ENCODE data around the gene ANKFN1. TPM values are rescaled to one million over a fixed set of nuclear protein-coding genes. Genes with fewer than 3 reads are reported as not detected.

The ANKFN1 gene
- total RNA-seq, 1 experiment from 2014 or later: not detected

DNA sequence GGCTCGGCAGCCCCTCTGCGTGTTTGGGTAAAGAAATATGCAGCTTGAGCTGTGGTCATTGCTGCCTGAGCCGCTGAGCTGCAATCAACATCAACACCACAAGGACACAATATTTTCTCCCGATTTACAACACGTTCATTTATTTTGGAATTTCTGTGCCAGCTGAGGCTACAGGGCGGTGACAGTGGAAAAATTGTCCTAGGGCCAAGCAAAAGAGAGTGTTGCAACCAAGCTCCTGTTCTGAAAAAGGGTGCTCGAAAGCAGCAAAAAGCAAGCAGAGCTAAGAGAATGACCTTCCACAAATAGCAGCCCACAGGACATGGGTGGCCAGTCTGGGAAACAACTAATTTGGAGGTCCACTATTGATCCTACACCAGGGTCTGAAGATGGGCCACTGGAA is 404.8 kb downstream of the ANKFN1 start:
- no peak for DNase-seq (ENCODE audit: low read depth, low spot score)
- H3K4me1 ChIP-seq (ENCODE audit: control insufficient read depth, insufficient read depth, low read length): no peaks in the 10 kb centered on the region
- H3K27ac ChIP-seq (ENCODE audit: low read length): no peak overlapping the region
- H3K9me3 ChIP-seq (ENCODE audit: control insufficient read depth, insufficient read depth, low read depth, low read length): no peaks in the 10 kb centered on the region
- no peak for ATAC-seq
- POLR2A ChIA-PET: no interaction called here
- in situ Hi-C loops (cut with HindIII; ENCODE audit: low pct_unique_long_range_greater_than_20kb, low sequenced_read_pairs): no loop called here
- no peak overlapping the region for H3K4me3 ChIP-seq (ENCODE audit: low read depth in 2 of 2, low read length in 2 of 2)
- CTCF ChIA-PET: no interaction called here
- intact Hi-C loops (cut with micrococcal nuclease; ENCODE audit: unreplicated experiment): no loop called here
- H3K27me3 ChIP-seq (ENCODE audit: control insufficient read depth, insufficient read depth, low read length): no peaks in the 10 kb centered on the region; the same call in 1 of the 2 replicates
- TF ChIP-seq TCF7L2 (IDR thresholded peaks at IDR 0.05; ENCODE audit: low read depth, low read length): no peak
- TF ChIP-seq SIN3A (IDR thresholded peaks at IDR 0.05; ENCODE audit: borderline replicate concordance, insufficient read depth, low read depth, low read length): no peak
- TF ChIP-seq, protein P1, sequence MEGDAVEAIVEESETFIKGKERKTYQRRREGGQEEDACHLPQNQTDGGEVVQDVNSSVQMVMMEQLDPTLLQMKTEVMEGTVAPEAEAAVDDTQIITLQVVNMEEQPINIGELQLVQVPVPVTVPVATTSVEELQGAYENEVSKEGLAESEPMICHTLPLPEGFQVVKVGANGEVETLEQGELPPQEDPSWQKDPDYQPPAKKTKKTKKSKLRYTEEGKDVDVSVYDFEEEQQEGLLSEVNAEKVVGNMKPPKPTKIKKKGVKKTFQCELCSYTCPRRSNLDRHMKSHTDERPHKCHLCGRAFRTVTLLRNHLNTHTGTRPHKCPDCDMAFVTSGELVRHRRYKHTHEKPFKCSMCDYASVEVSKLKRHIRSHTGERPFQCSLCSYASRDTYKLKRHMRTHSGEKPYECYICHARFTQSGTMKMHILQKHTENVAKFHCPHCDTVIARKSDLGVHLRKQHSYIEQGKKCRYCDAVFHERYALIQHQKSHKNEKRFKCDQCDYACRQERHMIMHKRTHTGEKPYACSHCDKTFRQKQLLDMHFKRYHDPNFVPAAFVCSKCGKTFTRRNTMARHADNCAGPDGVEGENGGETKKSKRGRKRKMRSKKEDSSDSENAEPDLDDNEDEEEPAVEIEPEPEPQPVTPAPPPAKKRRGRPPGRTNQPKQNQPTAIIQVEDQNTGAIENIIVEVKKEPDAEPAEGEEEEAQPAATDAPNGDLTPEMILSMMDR (IDR thresholded peaks at IDR 0.05): no peak
- TF ChIP-seq, protein P2, sequence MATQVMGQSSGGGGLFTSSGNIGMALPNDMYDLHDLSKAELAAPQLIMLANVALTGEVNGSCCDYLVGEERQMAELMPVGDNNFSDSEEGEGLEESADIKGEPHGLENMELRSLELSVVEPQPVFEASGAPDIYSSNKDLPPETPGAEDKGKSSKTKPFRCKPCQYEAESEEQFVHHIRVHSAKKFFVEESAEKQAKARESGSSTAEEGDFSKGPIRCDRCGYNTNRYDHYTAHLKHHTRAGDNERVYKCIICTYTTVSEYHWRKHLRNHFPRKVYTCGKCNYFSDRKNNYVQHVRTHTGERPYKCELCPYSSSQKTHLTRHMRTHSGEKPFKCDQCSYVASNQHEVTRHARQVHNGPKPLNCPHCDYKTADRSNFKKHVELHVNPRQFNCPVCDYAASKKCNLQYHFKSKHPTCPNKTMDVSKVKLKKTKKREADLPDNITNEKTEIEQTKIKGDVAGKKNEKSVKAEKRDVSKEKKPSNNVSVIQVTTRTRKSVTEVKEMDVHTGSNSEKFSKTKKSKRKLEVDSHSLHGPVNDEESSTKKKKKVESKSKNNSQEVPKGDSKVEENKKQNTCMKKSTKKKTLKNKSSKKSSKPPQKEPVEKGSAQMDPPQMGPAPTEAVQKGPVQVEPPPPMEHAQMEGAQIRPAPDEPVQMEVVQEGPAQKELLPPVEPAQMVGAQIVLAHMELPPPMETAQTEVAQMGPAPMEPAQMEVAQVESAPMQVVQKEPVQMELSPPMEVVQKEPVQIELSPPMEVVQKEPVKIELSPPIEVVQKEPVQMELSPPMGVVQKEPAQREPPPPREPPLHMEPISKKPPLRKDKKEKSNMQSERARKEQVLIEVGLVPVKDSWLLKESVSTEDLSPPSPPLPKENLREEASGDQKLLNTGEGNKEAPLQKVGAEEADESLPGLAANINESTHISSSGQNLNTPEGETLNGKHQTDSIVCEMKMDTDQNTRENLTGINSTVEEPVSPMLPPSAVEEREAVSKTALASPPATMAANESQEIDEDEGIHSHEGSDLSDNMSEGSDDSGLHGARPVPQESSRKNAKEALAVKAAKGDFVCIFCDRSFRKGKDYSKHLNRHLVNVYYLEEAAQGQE (IDR thresholded peaks at IDR 0.05; ENCODE audit: insufficient read depth in 1 of 2, low read depth in 2 of 2, low read length in 1 of 2): no peak
- TF ChIP-seq POLR2AphosphoS5 (IDR thresholded peaks at IDR 0.05; ENCODE audit: low read depth, low read length): no peak
- H3K36me3 ChIP-seq (ENCODE audit: control insufficient read depth, insufficient read depth, low read length): no peaks in the 10 kb centered on the region
- no TSS peak for BruUV-seq (replicated peaks)
